Measurements from ENCODE around the gene CST9. TPM values are rescaled to one million over a fixed set of nuclear protein-coding genes. Genes with fewer than 3 reads are reported as not detected.

Gene CST9
- total and polyA plus RNA-seq, 9 of the 15 experiments (the other 6 are each of a cell fraction or from before 2014, with no cell fraction given), result not detected

DNA sequence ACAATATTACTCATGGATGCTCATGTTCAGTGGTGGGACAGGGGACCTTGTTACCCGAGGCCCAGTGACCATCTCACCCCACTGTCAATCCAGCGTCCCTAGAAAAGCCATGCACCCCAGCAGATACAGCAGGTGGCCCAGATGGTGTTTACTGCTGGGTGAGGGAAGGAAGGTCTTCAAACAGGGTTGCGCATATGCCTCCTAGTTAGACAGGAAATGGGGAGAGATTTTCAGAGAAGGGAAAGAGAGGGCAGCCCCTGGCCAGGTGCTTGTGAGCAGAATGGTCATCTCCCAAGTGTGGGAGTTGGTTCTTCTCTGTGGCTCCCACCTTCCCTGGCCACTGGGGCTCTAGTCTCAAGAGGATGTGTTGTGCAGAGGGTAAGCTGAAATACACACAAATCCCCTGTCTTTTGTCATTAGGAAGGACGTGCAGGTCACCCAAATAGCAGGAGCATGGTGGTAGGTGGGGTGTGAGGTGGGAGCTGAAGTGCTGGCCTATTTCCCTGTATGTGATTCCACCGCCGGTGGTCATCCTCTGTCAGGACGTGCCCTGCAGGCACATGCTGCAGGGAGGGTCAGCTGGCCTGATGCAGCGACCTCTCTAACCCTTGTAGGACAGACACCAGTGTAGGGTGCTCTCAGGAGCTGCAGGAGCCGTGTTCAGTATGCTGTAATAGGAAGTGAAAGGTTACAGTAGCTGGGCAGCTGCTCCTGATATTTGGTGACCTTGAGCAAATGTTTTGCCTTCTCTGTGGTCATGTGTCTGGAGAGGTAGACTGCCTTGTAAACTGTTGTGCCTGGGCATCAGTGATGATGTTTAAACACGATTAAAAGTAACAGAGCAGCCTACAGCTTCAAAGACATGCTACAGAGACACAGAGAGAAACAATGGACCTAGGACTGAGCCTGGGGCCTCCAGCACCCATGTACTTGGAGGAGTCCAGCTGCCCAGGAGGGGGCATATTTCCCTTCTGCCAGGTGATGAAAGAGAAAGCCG lies 35.3 kb upstream of the CST9 start:
- ChIA-PET CTCF (ENCODE audit: low intra/inter-chr PET ratio) (no interaction called here), POLR2A (interaction anchor here (0.7 kb wide), 1 partner anchor 9 kb away, joined by 3 read pairs; no protein-coding TSS in a partner anchor)
- Histone ChIP-seq H3K4me2 (ENCODE audit: insufficient read depth, low read length) (no peak overlapping the region), H2AFZ (ENCODE audit: low read depth, low read length) (no peak overlapping the region), H3K27ac (ENCODE audit: extremely low read depth, low read depth, low read length) (no peak overlapping the region), H3K9ac (ENCODE audit: insufficient read depth in 1 of 2, low read depth in 2 of 2, low read length in 2 of 2) (no peak overlapping the region), H3K79me2 (ENCODE audit: control insufficient read depth, insufficient read depth, low read length) (peaks cover 16% of the 10 kb centered on the region), H3K27me3 (ENCODE audit: control insufficient read depth in 2 of 2, insufficient read depth in 2 of 2, low read length in 2 of 2) (no peaks in the 10 kb centered on the region), H3K36me3 (ENCODE audit: control insufficient read depth, insufficient read depth, low read length) (no peaks in the 10 kb centered on the region), H3K4me3 (no peak overlapping the region), H4K20me1 (replicated peaks; ENCODE audit: control insufficient read depth, insufficient read depth, low read length) (no peaks in the 10 kb centered on the region), H3K9me1 (ENCODE audit: control insufficient read depth, insufficient read depth, low read length) (no peaks in the 10 kb centered on the region), H3K4me1 (replicated peaks in 1 of 2; ENCODE audit: control insufficient read depth in 2 of 2, insufficient read depth in 2 of 2, low read length in 2 of 2) (peaks cover 6 to 19% of the 10 kb centered on the region in 2 experiments; a peak in 4 of 5 replicates), H3K9me3 (replicated peaks; ENCODE audit: control insufficient read depth, insufficient read depth, low read depth, low read length) (no peaks in the 10 kb centered on the region)
- intact Hi-C loops (cut with micrococcal nuclease), result no loop called here
- no TSS peak for BruUV-seq (replicated peaks)
- 46% methylated on average over 7 of the region's 11 CpGs for WGBS (ENCODE audit: insufficient coverage, low coverage, missing lambda C conversion rate)
- no peak for FAIRE-seq
- in situ Hi-C loops (cut with MboI), result no loop called here
- no peak for DNase-seq (ENCODE audit: extremely low read depth in 1 of 4, low spot score in 3 of 4)
- ATAC-seq, result no peak
- TF ChIP-seq GTF2E2 (tag; IDR thresholded peaks at IDR 0.05), result no peak
- no peak for TF ChIP-seq CBFB (CRISPR knock-in tag; IDR thresholded peaks at IDR 0.05)
- TF ChIP-seq, protein P1, sequence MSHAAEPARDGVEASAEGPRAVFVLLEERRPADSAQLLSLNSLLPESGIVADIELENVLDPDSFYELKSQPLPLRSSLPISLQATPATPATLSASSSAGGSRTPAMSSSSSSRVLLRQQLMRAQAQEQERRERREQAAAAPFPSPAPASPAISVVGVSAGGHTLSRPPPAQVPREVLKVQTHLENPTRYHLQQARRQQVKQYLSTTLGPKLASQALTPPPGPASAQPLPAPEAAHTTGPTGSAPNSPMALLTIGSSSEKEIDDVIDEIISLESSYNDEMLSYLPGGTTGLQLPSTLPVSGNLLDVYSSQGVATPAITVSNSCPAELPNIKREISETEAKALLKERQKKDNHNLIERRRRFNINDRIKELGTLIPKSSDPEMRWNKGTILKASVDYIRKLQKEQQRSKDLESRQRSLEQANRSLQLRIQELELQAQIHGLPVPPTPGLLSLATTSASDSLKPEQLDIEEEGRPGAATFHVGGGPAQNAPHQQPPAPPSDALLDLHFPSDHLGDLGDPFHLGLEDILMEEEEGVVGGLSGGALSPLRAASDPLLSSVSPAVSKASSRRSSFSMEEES (CRISPR knock-in tag; IDR thresholded peaks at IDR 0.05), result no peak
- TF ChIP-seq, protein P2, sequence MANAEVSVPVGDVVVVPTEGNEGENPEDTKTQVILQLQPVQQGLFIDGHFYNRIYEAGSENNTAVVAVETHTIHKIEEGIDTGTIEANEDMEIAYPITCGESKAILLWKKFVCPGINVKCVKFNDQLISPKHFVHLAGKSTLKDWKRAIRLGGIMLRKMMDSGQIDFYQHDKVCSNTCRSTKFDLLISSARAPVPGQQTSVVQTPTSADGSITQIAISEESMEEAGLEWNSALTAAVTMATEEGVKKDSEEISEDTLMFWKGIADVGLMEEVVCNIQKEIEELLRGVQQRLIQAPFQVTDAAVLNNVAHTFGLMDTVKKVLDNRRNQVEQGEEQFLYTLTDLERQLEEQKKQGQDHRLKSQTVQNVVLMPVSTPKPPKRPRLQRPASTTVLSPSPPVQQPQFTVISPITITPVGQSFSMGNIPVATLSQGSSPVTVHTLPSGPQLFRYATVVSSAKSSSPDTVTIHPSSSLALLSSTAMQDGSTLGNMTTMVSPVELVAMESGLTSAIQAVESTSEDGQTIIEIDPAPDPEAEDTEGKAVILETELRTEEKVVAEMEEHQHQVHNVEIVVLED (CRISPR knock-in tag; IDR thresholded peaks at IDR 0.05), result no peak
- no peak for TF ChIP-seq CEBPB (tag; IDR thresholded peaks at IDR 0.05)
- no peak for TF ChIP-seq BRD4 (IDR thresholded peaks at IDR 0.05)
- no peak for TF ChIP-seq ZNF76 (CRISPR knock-in tag; IDR thresholded peaks at IDR 0.05; ENCODE audit: borderline replicate concordance)
- no peak for TF ChIP-seq PHF21A (IDR thresholded peaks at IDR 0.05; ENCODE audit: borderline replicate concordance, low read depth)
- TF ChIP-seq ZNF766 (CRISPR knock-in tag; conservative IDR thresholded peaks at IDR 0.05), result no peak
- no peak for TF ChIP-seq RREB1 (CRISPR knock-in tag; IDR thresholded peaks at IDR 0.05)
- TF ChIP-seq NFE2L1 (tag; IDR thresholded peaks at IDR 0.05; ENCODE audit: borderline replicate concordance, low read depth), result no peak
